ENCODE measurements around the gene CBLB. TPM values are rescaled to one million over a fixed set of nuclear protein-coding genes. Genes with fewer than 3 reads are reported as not detected.

The CBLB gene
- total RNA-seq, 1 donor from 2014 or later: 17.6 TPM

DNA sequence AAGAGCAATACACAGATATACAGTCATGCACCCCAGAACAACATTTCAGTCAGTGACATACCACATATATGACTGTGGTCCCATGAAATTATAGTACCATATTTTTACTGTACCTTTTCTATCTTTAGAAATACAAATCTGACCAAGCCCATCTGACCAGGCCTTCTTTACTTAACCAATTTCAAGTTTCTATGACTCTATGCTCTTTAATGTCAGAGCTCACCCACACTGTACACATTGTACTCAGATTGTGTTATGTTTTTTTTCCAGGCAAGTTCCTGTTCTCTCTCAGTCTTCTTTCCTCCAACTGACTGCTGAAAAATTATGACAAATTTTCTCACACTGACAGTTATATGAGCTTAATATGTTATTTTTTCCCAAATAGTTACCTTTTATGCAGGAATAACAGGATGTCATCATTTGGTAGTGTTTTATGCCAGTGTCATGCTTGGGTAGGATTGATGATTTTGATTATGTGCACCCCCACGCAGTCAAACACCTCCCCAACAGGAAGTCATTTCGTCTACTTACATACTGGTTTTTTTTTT is 8.0 kb upstream of the CBLB start:
- DNase-seq (ENCODE audit: extremely low read depth, low read depth, low spot score): no peak

DNA sequence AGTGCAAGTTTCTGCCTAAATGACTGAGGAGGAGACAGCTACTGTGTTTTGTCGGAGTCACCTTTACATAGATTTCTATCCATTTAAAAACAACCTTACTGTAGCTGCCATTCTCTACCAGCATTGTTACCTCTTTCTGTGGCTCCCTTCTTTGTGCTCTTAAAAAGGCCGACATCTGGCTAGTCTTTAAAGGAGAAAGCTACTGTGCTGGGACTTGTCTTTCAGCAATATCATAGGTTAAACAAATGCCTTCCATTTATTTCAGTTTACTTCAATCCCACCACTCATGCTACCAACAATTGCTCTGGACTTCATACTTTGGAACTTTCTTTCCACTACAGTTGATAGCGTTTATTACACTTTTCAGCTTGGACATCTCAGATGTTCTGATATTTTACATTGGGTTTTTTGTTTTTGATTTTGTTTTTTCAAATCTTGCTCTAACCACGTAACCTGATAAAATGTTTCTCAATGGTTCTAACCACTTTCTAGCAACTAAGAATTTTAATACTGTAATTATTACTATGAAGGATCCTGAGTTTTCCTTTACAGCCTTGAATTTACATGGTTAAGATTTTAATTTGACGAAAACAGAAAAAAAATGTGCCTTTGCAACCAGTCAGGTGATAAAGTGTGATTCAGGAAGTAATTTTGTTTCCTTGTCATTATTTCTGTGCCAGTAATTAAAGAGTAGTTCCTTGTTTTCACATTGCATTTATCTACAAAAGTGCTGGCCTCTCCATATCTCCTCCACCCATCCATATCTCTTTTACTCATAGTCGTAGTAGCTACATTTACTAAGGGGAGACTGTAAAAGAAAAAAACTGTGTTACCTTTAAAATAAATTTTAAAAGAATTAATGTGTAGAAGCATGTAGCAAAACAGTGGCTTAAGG is 1.3 kb upstream of the CBLB start:
- DNase-seq (ENCODE audit: extremely low read depth, low read depth, low spot score): no peak

DNA sequence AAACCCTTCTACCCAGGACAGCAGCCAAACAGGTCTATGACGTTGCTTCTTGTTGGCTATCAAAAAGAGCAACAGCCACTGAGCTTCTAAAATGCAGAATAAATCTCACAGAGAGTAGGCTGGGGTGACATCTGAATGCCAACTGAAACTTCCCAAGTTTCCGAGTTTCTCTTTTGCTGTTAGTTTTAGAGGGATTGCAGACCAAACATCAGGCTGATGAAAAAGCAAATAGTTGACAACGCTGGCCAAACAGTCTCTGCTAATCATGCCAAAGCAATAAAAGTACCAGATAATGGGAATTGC is 670 bp upstream of the CBLB start:
- no peak for DNase-seq (ENCODE audit: extremely low read depth, low read depth, low spot score)

DNA sequence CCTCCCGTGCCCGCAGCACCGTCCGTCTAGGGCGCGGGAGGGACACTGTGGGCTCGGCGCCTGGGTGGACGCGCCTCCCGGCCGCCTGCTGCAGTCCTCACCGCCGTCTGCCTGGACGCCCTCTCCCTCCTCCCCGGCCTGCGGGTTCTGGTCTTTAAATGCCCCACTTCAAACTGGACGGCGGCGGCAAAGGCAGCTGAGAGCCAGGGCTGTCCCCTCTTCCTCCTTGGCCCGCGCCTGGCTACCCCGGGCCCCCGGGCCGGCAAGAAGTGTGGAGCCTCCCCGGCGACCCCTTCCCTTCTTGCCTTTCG is 426 bp downstream of the CBLB start:
- DNase-seq (ENCODE audit: extremely low read depth, low read depth, low spot score): no peak

DNA sequence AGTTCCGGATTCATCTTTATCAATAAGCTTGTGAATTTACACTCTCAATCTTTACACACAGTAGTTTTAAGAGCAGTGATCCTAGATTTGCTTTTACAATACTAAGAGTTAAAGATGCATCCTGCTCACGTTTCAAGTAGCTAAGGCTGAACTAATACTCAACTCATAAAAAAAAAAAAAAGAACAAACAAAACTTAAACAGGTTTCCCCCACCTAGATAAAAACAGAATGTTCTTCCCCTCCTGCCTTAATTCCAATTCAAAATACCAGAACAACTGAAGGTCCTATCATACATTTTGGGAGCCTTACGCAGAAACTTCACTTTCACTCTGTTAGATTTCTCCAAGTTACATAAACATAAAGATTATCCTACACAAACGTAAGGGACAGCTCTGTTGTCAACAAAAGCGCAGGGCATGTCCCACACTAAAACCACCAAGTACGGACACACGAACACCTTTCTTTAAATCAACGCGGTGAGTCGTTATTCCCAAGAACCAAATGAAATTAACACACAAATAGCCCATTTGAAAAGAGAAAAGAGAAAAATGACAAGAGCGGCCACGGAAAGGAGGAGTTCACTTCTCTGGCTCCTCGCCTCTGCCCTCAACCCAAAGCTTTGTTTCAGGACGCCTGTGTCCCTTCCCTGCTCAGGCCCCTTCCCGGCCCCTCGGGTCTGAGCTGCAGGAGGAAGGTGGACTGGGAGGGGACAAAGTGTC is 941 bp downstream of the CBLB start:
- no peak for DNase-seq (ENCODE audit: extremely low read depth, low read depth, low spot score)

DNA sequence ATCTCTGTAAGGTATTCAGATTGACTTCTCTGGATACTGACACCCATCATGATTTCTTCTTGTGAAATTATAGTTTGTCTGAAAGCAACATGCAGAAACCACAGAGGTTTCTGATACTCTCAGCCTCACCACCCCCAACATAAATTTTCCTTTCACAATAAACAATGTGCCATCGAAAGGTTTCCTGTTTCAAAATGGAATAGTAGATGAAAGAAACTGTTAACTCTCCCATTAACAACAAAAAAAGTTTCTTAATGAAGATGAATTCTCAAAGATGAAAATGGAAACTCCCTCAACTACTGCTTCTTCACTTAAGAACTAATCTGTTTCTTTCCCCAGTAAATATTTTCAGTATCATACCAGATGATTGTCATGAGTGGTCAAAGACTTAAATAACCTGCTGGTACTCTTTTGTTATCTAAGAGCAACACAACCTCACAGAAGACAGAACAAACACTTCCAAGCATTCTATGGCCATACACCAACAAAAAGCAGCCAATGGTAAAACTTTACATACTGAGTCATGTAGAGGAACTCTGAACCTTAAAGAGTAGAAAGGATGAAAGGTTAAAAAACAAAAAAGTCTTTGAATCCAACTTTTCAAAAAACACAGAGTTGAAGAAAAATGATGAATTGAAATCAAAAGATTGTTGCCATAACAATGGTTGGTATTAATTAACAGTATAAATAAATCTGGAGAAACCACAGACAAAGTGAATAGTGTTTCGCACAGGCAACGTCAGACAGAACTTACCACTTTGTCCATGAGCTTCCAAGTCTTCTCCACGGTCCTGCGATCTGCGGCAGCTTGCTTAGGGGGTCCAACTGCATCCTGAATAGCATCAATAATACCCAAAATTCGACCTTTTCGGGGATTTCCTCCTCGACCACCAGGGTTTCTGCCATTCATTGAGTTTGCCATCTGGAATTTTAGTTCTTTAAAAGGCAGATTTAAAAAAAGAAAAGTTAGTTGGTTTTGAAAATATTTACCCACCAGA is 1.9 kb downstream of the CBLB start:
- no peak for DNase-seq (ENCODE audit: extremely low read depth, low read depth, low spot score)

DNA sequence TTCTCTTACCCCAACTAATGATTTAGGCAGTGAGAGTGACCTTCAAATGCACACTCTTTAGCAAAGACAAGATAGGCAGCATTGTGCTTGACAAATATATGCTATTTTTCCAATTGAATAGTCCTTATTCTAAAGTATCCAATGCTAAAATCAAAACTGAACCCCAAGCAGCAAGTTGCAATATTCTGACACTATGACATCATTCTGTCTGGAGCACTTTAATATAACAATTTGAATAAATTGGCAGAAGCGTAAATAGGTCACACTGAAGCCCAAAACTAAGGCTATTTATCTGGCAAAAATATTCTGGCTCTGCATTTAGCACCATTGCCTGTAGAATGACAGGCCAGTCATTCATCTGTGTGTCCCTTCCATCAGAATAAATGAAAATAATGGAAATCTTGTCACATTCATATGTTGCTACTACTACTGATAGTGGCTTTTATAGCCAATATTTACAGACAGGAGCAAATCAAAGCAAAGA is 2.9 kb downstream of the CBLB start:
- DNase-seq (ENCODE audit: extremely low read depth, low read depth, low spot score): no peak

DNA sequence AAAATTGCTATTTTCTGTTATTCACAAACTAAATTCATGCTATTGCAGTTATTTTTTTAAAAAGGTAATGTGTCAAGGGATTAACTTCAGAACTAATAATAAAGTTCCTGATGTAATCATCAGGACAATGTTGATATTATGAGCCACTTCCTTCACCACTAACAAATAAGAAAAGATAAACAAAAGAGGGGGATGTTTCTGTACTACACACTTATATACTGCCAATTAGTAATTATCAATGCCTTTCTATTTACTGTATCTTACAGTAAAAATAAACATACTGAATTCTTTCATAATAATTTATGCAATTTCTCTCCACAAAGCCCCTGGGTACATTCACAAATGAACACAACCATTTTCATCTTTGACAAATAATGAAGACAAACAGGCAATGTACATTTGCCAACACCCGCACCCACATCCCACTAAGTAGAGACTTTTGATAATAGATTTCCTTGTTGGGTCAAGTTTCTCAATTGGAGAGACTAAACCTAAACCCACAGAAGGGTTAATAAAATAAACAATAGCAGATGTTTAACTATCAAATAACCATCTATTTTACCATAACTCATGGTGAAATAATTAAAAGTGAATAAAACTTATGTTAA is 3.7 kb downstream of the CBLB start:
- DNase-seq (ENCODE audit: extremely low read depth, low read depth, low spot score): no peak

DNA sequence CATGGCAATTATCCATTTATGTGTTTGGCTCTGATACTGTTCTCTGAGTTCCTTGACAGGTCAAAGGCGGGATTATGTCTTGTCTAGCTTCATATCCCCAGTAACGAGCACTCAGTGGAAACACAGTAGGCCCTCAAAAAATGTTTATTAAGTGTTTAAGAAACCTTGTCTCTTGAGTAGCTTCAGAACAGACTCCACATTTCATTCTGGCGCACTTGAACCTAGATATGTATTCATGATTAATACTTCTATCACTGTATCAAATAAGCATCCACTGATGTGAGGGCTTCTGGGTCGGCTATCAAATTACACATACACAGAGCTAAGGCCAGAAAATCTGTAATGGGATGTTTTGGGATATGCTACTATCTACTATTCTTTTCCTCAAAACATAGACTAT is 4.6 kb downstream of the CBLB start:
- DNase-seq (ENCODE audit: extremely low read depth, low read depth, low spot score): no peak

DNA sequence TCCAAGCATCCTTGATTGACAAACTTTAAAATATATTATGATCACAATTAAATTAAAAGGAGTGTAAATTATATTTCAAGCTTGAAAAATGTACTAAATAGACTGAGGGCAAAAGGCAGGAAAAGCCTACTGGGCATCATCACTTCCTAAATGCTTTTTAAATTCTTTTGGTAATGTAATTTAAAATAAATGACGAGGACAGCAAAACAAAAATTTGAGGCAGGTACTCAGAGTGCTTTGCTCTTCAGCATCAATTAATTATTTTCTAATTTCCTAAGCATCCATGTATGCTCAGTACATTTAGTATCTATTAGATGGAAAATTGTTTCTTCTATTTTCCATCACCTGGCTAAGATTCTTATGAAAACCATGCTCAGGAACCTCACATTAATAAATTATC is 5.2 kb downstream of the CBLB start:
- no peak for DNase-seq (ENCODE audit: extremely low read depth, low read depth, low spot score)

DNA sequence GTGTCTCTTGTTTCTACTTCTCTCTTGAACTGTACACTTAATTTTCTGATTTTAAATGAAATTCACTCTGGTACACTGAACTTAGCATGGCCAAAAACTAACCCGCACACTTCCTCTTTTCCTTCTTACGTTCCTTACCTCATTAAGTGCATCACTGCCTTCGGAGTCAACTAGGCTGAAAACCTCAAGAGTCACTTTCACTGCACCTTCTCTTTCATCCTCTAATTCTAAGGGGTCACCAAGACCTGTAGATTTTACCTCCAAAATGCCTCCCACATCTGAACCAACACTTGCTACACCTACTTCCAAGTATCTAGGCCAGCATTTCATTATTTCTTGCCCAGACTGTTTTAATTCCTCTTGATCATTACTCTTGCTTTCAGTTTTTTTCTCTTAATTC is 6.6 kb downstream of the CBLB start:
- no peak for DNase-seq (ENCODE audit: extremely low read depth, low read depth, low spot score)

DNA sequence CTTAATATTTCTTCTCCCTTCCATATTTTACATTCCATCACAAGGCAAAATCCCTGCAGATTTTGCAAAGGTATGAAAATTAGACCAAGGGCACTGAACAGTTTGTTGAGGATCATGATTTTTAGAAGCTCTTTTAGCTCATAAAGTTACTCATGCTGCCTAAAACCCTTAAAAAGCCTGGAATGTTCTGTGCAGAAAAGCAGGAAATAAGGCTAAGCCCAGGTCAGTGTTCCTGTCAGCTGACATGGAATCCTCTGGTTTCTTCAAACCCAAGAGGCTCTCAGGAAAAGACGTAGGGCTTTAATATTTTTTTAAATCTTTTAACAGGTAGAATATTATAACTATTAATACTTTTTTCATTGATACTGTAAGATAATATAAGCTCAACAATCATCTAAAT is 8.2 kb downstream of the CBLB start:
- no peak for DNase-seq (ENCODE audit: extremely low read depth, low read depth, low spot score)

DNA sequence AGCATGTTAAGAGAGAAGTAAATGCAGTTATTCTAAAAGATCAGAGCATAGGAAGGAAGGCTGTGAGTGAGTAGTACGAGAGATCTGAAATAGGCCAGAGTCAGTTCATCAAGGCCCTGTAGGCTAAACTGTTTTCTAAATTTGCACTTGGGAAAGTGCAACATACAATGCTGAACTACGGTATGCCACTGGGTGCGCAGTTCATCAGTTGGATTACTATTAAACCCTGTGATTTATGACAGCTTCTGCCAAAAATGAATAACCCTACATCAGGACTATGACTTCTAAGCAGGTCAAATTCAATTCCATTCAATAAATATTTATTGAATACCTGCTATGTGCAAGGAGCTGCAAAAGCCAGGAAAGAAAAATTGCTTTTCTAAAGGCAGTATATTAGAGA is 10.8 kb downstream of the CBLB start:
- DNase-seq (ENCODE audit: extremely low read depth, low read depth, low spot score): no peak

DNA sequence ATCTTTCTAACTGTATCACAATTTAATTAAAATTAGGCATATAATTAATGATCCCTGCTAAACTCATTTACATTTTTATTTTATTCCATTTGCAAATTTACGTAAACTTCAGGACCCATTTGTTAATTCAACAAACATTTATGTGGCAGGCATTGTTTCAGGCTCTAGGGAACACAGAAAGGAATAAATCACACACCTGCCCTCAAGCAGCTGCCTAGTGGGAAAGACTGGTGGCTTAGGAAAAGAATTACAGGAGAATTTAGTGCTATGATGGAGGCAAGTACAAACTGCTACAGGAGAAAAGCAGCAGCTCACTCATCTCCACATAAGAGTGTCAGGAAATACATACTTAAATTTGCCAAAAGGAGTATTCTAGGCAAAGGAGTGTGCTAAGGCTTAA is 11.2 kb downstream of the CBLB start:
- DNase-seq (ENCODE audit: extremely low read depth, low read depth, low spot score): no peak

DNA sequence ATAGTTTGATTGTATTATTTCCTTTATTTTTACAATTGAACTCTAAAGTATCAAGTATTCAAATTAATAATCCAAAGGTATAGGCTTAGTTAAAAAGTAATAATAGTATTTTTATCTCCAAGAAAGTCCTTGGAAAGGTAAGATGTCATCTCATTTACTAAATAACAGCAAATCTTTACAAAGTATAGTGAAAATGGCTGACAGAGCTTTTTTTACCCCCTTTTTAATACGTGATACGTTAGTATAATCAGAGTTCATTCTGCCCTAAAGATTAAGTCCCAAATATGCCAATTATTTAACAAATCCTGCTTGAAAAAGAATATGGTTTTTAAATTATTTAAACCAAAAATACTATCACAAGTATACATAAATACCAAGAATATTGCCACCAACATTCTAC is 12.2 kb downstream of the CBLB start:
- no peak for DNase-seq (ENCODE audit: extremely low read depth, low read depth, low spot score)

DNA sequence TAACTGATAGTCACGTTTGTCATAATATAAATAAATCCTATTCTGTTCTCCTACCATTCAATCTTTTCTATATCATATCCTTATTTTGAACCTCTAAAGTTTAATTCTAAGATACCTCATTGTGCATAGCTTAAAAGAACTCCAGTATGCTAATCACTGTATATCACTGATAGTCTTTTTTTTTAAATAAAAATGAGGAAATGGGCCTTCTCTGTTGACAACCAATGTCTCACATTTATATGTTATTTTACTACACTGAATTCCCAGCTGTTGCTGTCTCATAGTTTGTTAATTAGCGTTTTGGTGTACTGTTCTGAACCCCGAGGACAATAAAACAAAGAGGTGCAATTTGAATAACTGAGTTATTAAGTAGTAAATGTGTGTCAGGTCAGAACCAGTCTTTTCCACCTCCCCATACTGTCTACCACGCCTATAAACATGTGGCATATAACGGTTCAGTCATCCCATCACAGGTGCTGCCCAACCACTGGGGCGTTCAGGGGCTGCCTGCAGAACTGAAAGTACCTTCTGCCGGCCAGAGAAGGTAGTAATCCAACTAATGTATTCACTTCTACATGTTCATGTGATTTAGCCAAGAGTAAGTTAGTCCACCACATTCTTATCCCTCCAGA is 14.9 kb downstream of the CBLB start:
- DNase-seq (ENCODE audit: extremely low read depth, low read depth, low spot score): no peak

DNA sequence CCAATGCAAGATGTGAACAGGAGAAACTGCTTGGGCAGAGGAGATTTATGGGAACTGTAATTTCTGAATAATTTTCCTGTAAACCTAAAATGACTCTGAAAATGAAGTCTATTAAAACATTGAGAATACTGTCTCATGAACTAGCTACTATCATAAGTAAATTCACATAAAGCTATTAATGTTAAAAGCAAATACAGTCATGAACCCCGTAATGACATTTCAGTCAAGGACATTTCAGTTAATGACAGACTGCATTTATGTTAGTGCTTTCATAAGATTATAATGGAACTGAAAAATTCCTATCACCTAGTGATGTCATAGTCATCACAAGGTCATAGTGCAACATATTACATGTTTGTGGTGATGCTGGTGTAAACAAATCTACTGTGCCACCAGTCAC is 17.2 kb downstream of the CBLB start:
- DNase-seq (ENCODE audit: extremely low read depth, low read depth, low spot score): no peak

DNA sequence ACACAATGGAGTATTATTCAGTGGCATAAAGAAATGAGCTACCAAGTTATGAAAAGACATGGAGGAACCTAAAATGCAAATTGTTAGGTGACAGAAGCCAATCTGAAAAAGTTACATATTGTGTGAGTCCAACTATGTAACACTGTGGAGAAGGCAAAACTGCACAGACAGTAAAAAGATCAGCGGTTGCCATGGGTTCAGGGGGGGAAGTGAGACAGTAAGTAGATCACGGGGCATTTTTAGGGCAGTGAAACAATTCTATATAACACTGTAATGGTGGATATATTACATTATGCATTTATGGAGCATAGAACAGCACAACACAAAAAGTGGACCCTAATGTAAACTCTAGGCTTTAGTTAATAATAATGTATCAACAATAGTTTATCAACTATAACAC is 17.6 kb downstream of the CBLB start:
- no peak for DNase-seq (ENCODE audit: extremely low read depth, low read depth, low spot score)

DNA sequence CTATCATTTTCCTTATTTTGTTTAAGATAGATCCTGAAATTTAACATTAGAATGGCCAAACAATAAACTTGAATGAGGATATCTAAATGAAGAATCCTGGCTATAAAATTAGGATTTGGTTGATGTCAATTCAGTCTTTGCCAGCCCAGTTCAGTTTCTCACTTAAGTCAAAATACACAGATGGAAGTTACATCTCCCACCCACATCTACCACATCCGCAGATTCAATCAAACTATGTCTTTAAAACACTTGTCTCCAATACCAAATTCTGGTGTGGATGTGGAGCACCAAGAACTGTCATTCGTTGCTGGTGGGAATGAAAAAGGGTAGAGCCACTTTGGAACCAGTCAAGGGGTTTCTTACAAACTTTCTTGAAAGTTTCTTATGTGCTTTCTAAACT is 18.2 kb downstream of the CBLB start:
- no peak for DNase-seq (ENCODE audit: extremely low read depth, low read depth, low spot score)

DNA sequence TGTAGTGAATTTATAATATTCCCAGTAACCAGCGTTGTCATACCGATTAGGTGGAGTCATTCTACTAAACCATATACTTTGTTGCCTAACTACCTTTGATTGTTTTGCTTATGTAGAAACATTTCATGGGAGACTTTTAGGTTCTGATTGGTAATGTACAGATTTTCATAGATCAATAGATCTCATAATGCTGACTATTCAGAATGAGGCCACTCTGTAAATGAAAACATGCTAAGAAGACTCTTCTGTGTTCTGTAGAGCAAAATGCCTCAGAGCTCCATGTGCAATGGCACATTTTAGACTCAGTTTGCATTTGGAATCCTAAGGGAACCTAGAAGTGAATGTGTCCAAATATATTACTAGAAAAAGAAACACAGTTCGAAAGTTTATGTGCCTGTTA is 20.0 kb downstream of the CBLB start:
- no peak for DNase-seq (ENCODE audit: extremely low read depth, low read depth, low spot score)

Data from glomerular endothelial cell (primary cell).